ENCODE data around the gene MLKL.
"Not testable (repeated sequence)": the region's sequence is repeated elsewhere in the genome, so short reads cannot be mapped to it uniquely, and the experiment has no call there.

MLKL gene

GRCh38 chr16:74724820-74725549 is 24.3 kb upstream of the MLKL start:
- Histone ChIP-seq H3K4me1 (ENCODE audit: control insufficient read depth in 1 of 2, insufficient read depth in 1 of 2, low read depth in 1 of 2, low read length in 1 of 2) (peaks cover 0 to 8% of the 10 kb centered on the region in 2 experiments), H3K4me3 (ENCODE audit: low read depth in 1 of 2, low read length in 1 of 2) (no peak overlapping the region), H3K27me3 (no peaks in the 10 kb centered on the region), H3K27ac (no peak overlapping the region), H3K9me3 (no peaks in the 10 kb centered on the region), H3K36me3 (no peaks in the 10 kb centered on the region)
- TF ChIP-seq CTCF (IDR thresholded peaks at IDR 0.05): no peak

GRCh38 chr16:74723256-74723655 is 22.6 kb upstream of the MLKL start:
- H3K9me3 ChIP-seq: no peaks in the 10 kb centered on the region
- no peak overlapping the region for H3K4me3 ChIP-seq (ENCODE audit: low read depth in 1 of 2, low read length in 1 of 2)
- H3K27me3 ChIP-seq: no peaks in the 10 kb centered on the region
- H3K36me3 ChIP-seq: no peaks in the 10 kb centered on the region
- H3K27ac ChIP-seq: no peak overlapping the region
- peaks cover 0 to 8% of the 10 kb centered on the region in 2 experiments for H3K4me1 ChIP-seq (ENCODE audit: control insufficient read depth in 1 of 2, insufficient read depth in 1 of 2, low read depth in 1 of 2, low read length in 1 of 2)
- TF ChIP-seq CTCF (IDR thresholded peaks at IDR 0.05): no peak

- H3K4me3 ChIP-seq (ENCODE audit: low read depth in 1 of 2, low read length in 1 of 2); H3K27ac ChIP-seq; H3K27me3 ChIP-seq; H3K4me1 ChIP-seq (ENCODE audit: control insufficient read depth in 1 of 2, insufficient read depth in 1 of 2, low read depth in 1 of 2, low read length in 1 of 2); H3K36me3 ChIP-seq; H3K9me3 ChIP-seq: not testable (repeated sequence)
Measured at GRCh38 chr16:74722156-74722555, 21.5 kb upstream of the MLKL start.

DNA sequence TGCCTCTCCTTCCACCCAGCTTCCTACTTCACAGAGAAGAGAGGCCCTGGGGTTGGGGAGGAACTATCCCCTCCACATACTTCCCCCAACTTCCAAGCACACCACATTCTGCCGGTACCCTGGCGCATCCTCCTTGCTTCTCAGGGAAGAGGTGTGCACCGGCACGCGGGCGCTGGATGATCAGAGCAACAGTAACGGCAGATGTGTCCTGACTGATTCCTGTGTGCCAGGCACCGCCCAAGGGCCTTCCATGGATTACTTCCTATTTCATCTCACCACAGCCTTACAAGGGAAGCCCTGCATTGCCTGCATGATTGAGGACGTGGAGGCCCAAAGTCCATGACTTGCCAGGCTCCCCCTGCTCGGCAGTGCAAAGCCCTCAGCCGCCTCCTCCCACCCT is 21.1 kb upstream of the MLKL start:
- no peak overlapping the region for H3K4me3 ChIP-seq (ENCODE audit: low read depth in 1 of 2, low read length in 1 of 2)
- H3K9me3 ChIP-seq: no peaks in the 10 kb centered on the region
- H3K36me3 ChIP-seq: no peaks in the 10 kb centered on the region
- no peak for TF ChIP-seq CTCF (IDR thresholded peaks at IDR 0.05)
- H3K27ac ChIP-seq: no peak overlapping the region
- H3K27me3 ChIP-seq: no peaks in the 10 kb centered on the region
- H3K4me1 ChIP-seq (ENCODE audit: control insufficient read depth in 1 of 2, insufficient read depth in 1 of 2, low read depth in 1 of 2, low read length in 1 of 2): peaks cover 0 to 8% of the 10 kb centered on the region in 2 experiments

DNA sequence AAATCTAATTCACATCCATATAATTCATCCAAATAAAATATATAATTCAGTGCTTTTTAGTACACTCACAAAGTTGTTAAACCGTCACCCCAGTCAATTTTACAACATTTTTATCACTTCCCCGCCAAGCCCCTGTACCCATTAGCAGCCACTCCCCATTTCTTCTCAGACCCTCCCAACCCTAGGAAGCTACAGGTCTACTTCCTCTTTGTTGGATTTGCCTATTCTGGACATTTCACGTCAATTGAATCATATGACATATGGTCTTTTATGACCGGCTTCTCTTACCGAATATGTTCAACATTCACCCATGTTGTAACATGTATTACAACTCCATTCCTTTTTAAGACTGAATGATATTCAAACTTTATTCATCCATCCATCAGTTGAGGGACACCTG is 19.9 kb upstream of the MLKL start:
- Histone ChIP-seq H3K9me3 (no peaks in the 10 kb centered on the region), H3K36me3 (no peaks in the 10 kb centered on the region), H3K4me1 (ENCODE audit: control insufficient read depth in 1 of 2, insufficient read depth in 1 of 2, low read depth in 1 of 2, low read length in 1 of 2) (peaks cover 0 to 8% of the 10 kb centered on the region in 2 experiments), H3K4me3 (ENCODE audit: low read depth in 1 of 2, low read length in 1 of 2) (no peak overlapping the region), H3K27ac (no peak overlapping the region), H3K27me3 (no peaks in the 10 kb centered on the region)
- TF ChIP-seq CTCF (IDR thresholded peaks at IDR 0.05): no peak

DNA sequence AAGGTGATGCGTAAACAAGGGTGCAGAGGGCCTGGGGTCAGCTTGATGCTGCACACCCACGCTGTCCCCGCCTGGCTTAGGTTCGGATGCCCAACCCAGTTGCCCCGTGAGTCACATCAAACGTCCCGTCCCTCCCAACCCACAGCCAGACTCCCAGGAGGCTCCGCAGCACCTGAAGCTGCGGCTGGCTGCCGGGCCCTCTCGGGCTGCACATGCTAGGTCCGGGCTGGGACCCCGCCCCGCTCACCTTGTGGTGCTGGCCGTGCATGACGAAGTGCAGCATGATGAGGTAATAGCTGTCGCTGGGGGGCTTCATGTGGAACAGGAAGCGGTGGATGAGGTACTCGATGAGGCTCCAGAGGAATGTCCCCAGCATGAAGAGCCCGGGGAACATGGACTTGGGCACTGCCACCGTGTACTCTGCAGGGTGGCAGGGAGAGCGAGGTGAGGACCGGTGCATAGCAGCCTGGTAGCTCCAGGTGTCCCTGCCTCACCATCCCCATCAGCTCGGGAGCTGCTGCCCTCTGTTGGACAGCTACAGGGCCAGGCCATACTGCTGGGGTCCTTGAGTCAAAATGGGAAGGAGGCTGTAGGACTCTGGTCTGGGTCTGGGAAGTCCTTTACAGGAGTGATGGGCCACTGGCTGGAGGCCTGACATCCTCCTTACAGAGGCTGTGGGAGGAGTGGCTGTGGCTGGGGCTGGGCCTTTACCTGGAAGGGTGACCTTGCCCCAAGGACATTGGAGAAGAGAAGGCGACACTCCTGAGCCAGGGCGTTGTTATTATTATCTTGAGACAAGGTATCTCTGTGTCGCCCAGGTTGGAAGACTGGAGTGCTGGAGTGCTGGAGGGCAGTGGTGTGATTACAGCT is 18.3 kb upstream of the MLKL start:
- H3K27ac ChIP-seq: no peak overlapping the region
- TF ChIP-seq CTCF (IDR thresholded peaks at IDR 0.05): no peak
- no peaks in the 10 kb centered on the region for H3K27me3 ChIP-seq
- no peaks in the 10 kb centered on the region for H3K36me3 ChIP-seq
- H3K4me1 ChIP-seq (ENCODE audit: control insufficient read depth in 1 of 2, insufficient read depth in 1 of 2, low read depth in 1 of 2, low read length in 1 of 2): peaks cover 0 to 8% of the 10 kb centered on the region in 2 experiments
- no peak overlapping the region for H3K4me3 ChIP-seq (ENCODE audit: low read depth in 1 of 2, low read length in 1 of 2)
- no peaks in the 10 kb centered on the region for H3K9me3 ChIP-seq
